GM21367 (cell line): ENCODE results near the gene SNRPA1.
A peak's percentile ranks its signal among the peaks of the same experiment; 100 is the strongest.

Experiments
- ATAC-seq: cut with Tn5 transposase; IDR thresholded peaks from one replicate; pipeline ENCODE4 v1.9.1; 2021; ENCODE audit not compliant: unreplicated experiment

The SNRPA1 gene

GRCh38 chr15:101244036-101244781, 50.8 kb downstream of the SNRPA1 start:
- no peak for ATAC-seq

- ATAC-seq, result no peak
Observed at GRCh38 chr15:101243420-101243819, 51.6 kb downstream of the SNRPA1 start.

- no peak for ATAC-seq
Observed at GRCh38 chr15:101242999-101243336, 52.1 kb downstream of the SNRPA1 start.

GRCh38 chr15:101242160-101242998, 52.7 kb downstream of the SNRPA1 start:
- ATAC-seq, result peak; percentile 77

GRCh38 chr15:101240358-101240757, 54.7 kb downstream of the SNRPA1 start:
- ATAC-seq, result no peak

- ATAC-seq, result no peak
Observed at GRCh38 chr15:101239724-101240136, 55.3 kb downstream of the SNRPA1 start.

- no peak for ATAC-seq
Observed at GRCh38 chr15:101237251-101237650, 57.8 kb downstream of the SNRPA1 start.

GRCh38 chr15:101233651-101234280, 61.3 kb downstream of the SNRPA1 start:
- ATAC-seq, result no peak

- no peak for ATAC-seq
Observed at GRCh38 chr15:101232677-101233076, 62.4 kb downstream of the SNRPA1 start.
